OCI-LY1 (cell line): ENCODE results near the gene CTNNA1.

Experiments used
- CTCF ChIP-seq: fragments of 200-600 bp; sonication (generic), shearing (Covaris generic); IDR thresholded peaks from 2 replicates; pipeline ENCODE4 v1.5.1; 2017; ENCODE audit warnings: mild to moderate bottlenecking, antibody characterized with exemption, low read length, moderate library complexity, mixed read lengths
- EZH2 ChIP-seq: fragments of 200-600 bp; sonication (generic), shearing (Covaris generic); IDR thresholded peaks from 2 replicates; pipeline ENCODE4 v1.8.0; 2017; ENCODE audit warnings: borderline replicate concordance, mixed run types, mild to moderate bottlenecking, antibody characterized with exemption, low read length, moderate library complexity, mixed read lengths

- TF ChIP-seq CTCF, result no peak
- TF ChIP-seq EZH2, result no peak
Observed at GRCh38 chr5:138705007-138705406, 48.2 kb upstream of the CTNNA1 start.
